PC-3 (cell line): ENCODE data around the gene SAMD14.

Experiments
- CTCF ChIP-seq: fragments of 300-600 bp; sonication (generic); conservative IDR thresholded peaks from 2 replicates; pipeline ENCODE4 v1.5.1; 2017; ENCODE audit warnings: antibody characterized with exemption, low read depth, mild to moderate bottlenecking, low read length
- EZH2 ChIP-seq: fragments of 300-600 bp; sonication (generic); IDR thresholded peaks from one replicate; pipeline ENCODE4 v1.6.1; 2017; ENCODE audit warnings: antibody characterized with exemption, mild to moderate bottlenecking, low read length; ENCODE audit not compliant: unreplicated experiment
- EZH2phosphoT487 ChIP-seq: fragments of 300-600 bp; sonication (generic); IDR thresholded peaks from 2 replicates; pipeline ENCODE4 v1.6.1; 2018; ENCODE audit warnings: mild to moderate bottlenecking, antibody characterized with exemption, low read length, borderline replicate concordance

- TF ChIP-seq CTCF = no peak
- TF ChIP-seq EZH2 = no peak
- no peak for TF ChIP-seq EZH2phosphoT487
Measured at GRCh38 chr17:50070908-50071680, 58.9 kb downstream of the SAMD14 start.
